PC-9 (cell line): ENCODE measurements around the gene DES.

Experiments
- EZH2 ChIP-seq: fragments of 200-600 bp; sonication (generic); IDR thresholded peaks from 2 replicates; pipeline ENCODE4 v1.8.0; 2017; ENCODE audit warnings: antibody characterized with exemption, low read depth
- TF ChIP-seq, protein P1 (sequence below): fragments of 200-600 bp; sonication (generic); conservative IDR thresholded peaks from 2 replicates; pipeline ENCODE4 v1.6.1; 2017; ENCODE audit warnings: mixed run types, antibody characterized with exemption, mild to moderate bottlenecking, moderate library complexity

DNA sequence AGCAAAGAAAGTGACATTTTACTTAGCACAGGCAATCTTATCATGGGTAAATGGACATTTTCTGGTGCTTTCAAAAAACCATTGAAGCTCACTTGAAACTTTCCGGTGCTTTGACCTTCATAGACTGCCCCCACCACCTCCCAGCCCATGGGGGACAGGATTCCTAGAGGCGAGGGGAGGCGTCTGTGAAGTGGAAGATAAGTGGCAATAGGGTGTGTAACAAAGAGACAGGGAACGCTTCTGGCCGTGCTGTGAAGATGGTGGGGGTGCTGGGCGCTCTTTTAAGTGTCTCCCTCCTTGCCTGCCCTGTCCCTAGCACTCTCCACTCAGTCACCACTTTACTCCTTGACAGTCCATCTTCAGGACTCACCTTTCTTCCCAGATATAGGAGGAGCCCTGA, 57.1 kb downstream of the DES start:
- TF ChIP-seq, protein P1, sequence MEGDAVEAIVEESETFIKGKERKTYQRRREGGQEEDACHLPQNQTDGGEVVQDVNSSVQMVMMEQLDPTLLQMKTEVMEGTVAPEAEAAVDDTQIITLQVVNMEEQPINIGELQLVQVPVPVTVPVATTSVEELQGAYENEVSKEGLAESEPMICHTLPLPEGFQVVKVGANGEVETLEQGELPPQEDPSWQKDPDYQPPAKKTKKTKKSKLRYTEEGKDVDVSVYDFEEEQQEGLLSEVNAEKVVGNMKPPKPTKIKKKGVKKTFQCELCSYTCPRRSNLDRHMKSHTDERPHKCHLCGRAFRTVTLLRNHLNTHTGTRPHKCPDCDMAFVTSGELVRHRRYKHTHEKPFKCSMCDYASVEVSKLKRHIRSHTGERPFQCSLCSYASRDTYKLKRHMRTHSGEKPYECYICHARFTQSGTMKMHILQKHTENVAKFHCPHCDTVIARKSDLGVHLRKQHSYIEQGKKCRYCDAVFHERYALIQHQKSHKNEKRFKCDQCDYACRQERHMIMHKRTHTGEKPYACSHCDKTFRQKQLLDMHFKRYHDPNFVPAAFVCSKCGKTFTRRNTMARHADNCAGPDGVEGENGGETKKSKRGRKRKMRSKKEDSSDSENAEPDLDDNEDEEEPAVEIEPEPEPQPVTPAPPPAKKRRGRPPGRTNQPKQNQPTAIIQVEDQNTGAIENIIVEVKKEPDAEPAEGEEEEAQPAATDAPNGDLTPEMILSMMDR: no peak
- no peak for TF ChIP-seq EZH2
